Measurements from ENCODE around the gene ACTN3.

DNA sequence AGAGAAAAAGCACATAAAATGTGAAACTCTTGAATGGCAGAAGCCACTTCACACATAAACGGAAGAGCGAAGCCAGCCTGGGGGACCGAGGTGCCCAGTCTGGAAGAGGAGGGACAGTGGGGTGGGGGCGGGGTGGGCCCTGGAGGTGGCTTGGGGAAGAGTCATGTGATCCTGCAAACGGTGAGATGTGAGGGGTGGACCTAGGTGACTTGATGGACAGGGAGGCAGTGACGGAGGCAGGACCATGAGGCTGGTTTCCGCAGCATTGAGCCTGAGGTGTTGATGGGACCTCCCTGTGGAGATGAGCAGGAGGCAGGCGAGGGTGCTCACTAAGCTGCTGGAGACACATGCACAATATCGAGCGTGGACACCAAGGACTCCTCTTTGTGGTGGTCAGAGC lies 17.6 kb upstream of the ACTN3 start:
- TF ChIP-seq, protein P1, sequence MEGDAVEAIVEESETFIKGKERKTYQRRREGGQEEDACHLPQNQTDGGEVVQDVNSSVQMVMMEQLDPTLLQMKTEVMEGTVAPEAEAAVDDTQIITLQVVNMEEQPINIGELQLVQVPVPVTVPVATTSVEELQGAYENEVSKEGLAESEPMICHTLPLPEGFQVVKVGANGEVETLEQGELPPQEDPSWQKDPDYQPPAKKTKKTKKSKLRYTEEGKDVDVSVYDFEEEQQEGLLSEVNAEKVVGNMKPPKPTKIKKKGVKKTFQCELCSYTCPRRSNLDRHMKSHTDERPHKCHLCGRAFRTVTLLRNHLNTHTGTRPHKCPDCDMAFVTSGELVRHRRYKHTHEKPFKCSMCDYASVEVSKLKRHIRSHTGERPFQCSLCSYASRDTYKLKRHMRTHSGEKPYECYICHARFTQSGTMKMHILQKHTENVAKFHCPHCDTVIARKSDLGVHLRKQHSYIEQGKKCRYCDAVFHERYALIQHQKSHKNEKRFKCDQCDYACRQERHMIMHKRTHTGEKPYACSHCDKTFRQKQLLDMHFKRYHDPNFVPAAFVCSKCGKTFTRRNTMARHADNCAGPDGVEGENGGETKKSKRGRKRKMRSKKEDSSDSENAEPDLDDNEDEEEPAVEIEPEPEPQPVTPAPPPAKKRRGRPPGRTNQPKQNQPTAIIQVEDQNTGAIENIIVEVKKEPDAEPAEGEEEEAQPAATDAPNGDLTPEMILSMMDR (conservative IDR thresholded peaks at IDR 0.05 in 1 of 2, IDR thresholded peaks at IDR 0.05 in 1 of 2; ENCODE audit: extremely low read depth in 1 of 2, insufficient read depth in 1 of 2, low read depth in 1 of 2, low read length in 2 of 2): no peak
- no peak for TF ChIP-seq EZH2 (IDR thresholded peaks at IDR 0.05; ENCODE audit: borderline replicate concordance, low read length)

Measured in mammary epithelial cell (primary cell).